ENCODE results near the gene TBC1D9B. TPM values are rescaled to one million over a fixed set of nuclear protein-coding genes. Genes with fewer than 3 reads are reported as not detected.

Gene TBC1D9B
- polyA plus RNA-seq, 6 donors from 2014 or later = 12.3 to 51.2 (median 21.7) TPM

DNA sequence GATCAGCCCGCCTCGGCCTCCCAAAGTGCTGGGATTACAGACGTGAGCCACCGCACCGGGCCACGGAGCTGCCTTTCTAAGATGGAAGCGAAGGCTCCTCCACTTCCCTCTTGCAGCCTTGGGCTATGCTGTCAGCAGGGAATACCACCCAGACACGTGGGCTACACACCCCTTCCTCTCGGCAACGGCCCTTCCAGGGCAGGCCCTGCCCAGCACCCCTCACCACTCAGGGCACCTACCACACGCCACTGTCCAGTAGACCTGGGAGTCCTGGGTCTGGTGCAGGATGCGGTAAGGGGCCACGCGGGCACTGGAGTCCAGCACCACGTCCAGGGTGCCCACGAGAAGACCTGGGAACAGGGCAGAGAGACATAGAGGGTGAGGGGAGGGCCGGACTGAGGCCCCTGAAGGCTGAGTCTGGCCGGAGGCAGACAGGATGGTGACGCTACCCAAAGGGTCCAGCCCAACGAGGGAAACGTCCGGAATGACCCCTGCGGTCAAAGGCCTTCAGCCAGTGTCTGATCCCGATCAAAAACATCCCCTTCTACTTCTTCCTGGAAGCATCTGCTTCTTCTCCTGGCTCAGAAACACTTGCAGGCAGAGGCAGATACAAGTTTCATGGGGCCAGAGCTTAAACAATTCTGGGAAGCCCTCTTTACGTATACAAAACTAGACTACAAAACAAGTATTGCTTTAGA is 3.1 kb downstream of the TBC1D9B start:
- peaks cover 0 to 5% of the 10 kb centered on the region in 2 donors for H3K36me3 Mint-ChIP-seq
- peak overlapping the region in 1 of 8 donors; percentile 63 for H3K4me3 Mint-ChIP-seq
- no peak for ATAC-seq (ENCODE audit: low read depth in 2 of 2)
- H3K4me1 Mint-ChIP-seq = peaks cover 6 to 28% (median 17%) of the 10 kb centered on the region in 3 donors
- H3K27ac Mint-ChIP-seq = no peak overlapping the region
- H3K27me3 Mint-ChIP-seq = no peaks in the 10 kb centered on the region
- no peak for DNase-seq
- no peaks in the 10 kb centered on the region for H3K9me3 Mint-ChIP-seq

DNA sequence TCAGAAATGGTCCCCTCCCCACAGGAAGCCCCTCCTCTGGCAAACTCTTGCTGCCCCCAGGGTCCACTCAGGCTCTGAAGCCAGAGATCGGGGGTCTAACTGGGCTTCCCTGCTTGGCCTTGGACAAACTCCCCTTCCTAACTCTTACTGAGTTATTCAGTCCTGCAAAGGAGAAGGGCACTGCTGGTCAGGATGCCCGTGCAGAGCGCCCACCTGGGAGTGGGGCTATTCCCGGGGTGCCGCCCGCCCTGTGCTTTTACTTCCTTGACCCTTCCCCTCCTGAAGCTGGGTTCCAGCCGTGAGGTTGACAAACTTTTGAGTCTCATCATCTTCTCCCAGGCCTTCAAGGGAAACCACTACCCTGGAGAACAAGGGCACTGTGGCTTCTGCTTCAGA is 4.9 kb downstream of the TBC1D9B start:
- H3K27ac Mint-ChIP-seq = no peak overlapping the region
- DNase-seq = no peak
- H3K27me3 Mint-ChIP-seq = no peaks in the 10 kb centered on the region
- peaks cover 1 to 6% of the 10 kb centered on the region in 2 donors for H3K36me3 Mint-ChIP-seq
- no peak for ATAC-seq (ENCODE audit: low read depth in 2 of 2)
- peaks cover 6 to 28% (median 16%) of the 10 kb centered on the region in 3 donors for H3K4me1 Mint-ChIP-seq
- no peak overlapping the region for H3K4me3 Mint-ChIP-seq
- no peaks in the 10 kb centered on the region for H3K9me3 Mint-ChIP-seq

- Mint-ChIP-seq H3K4me3 (peak overlapping the region in 1 of 8 donors; percentile 26), H3K36me3 (peaks cover 5 to 10% of the 10 kb centered on the region in 2 donors), H3K27me3 (no peaks in the 10 kb centered on the region), H3K27ac (peak overlapping the region in 1 of 6 donors; percentile 81), H3K4me1 (peaks cover 6 to 27% (median 16%) of the 10 kb centered on the region in 3 donors), H3K9me3 (no peaks in the 10 kb centered on the region)
- DNase-seq (no peak), ATAC-seq (ENCODE audit: low read depth in 2 of 2) (no peak)
Measured at GRCh38 chr5:179901915-179902762, 5.6 kb downstream of the TBC1D9B start.

DNA sequence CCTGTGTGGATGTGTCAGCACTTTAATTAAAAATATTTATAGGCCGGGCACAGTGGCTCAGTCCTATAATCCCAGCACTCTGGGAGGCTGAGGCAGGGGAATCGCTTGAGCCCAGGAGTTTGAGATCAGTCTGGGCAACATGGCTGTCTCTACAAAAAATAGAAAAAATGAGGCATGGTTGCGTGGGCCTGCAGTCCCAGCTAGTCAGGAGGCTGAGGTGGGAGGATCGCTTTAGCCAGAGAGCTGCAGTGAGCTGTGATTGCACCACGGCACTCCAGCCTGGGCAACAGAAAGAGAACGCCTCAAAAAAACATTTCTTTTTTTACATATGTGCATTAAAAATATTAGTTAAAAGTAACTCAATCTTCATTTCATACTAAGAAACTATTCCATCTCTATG is 6.2 kb downstream of the TBC1D9B start:
- H3K36me3 Mint-ChIP-seq = peaks cover 5 to 10% of the 10 kb centered on the region in 2 donors
- peaks cover 4 to 20% (median 16%) of the 10 kb centered on the region in 3 donors for H3K4me1 Mint-ChIP-seq
- ATAC-seq (ENCODE audit: low read depth in 2 of 2) = no peak
- no peaks in the 10 kb centered on the region for H3K27me3 Mint-ChIP-seq
- DNase-seq = no peak
- H3K9me3 Mint-ChIP-seq = no peaks in the 10 kb centered on the region
- H3K27ac Mint-ChIP-seq = peak overlapping the region in 1 of 6 donors; percentile 65
- H3K4me3 Mint-ChIP-seq = no peak overlapping the region

DNA sequence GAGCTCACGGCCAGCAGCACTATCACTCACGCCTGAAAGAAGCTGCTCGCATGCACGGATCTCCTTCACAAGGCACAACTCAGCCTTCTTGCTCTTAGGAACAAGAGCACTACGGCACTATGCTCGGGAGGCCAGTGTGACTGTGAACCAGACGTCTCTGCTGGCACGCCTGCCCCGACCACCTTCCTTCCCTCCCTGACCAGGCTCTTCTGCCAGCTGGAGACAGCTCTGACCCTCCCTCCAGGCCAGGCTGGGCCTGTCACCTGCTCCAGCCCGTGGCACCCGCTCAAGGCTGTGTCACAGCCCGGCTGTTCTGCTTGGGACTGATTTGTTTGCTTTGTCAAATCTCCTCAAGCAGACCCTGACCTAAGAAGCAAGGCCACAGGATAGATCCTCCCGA is 7.0 kb downstream of the TBC1D9B start:
- ATAC-seq (ENCODE audit: low read depth in 2 of 2) (no peak), DNase-seq (no peak)
- H3K4me1 Mint-ChIP-seq = peaks cover 4 to 13% (median 11%) of the 10 kb centered on the region in 3 donors
- H3K27ac Mint-ChIP-seq = no peak overlapping the region
- H3K9me3 Mint-ChIP-seq = no peaks in the 10 kb centered on the region
- no peak overlapping the region for H3K4me3 Mint-ChIP-seq
- H3K27me3 Mint-ChIP-seq = no peaks in the 10 kb centered on the region
- H3K36me3 Mint-ChIP-seq = peaks cover 5 to 10% of the 10 kb centered on the region in 2 donors

DNA sequence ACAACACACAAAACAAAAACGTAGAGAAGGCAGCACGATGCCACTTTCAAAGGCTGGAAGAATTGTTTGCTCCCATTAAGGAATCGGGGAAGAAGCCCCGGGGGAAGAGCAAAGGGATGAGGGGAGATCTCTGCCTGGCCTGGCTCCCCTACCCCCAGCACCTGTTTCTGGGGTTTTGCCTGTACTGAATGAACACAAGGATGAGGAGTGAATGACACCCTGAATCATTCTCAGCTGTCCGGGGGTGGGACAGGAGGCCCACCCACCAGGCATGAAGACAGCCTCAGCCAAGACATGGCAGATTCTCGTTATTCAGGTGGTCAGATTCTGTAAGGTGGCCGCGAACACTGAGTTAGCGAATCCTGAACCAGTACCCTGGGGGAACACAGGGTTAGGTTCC is 7.5 kb downstream of the TBC1D9B start:
- peaks cover 4 to 11% (median 9%) of the 10 kb centered on the region in 3 donors for H3K4me1 Mint-ChIP-seq
- H3K27me3 Mint-ChIP-seq = no peaks in the 10 kb centered on the region
- DNase-seq (no peak), ATAC-seq (ENCODE audit: low read depth in 2 of 2) (no peak)
- H3K36me3 Mint-ChIP-seq = peaks cover 5 to 10% of the 10 kb centered on the region in 2 donors
- H3K27ac Mint-ChIP-seq = peak overlapping the region in 2 of 6 donors; percentile 48 to 61
- no peak overlapping the region for H3K4me3 Mint-ChIP-seq
- no peaks in the 10 kb centered on the region for H3K9me3 Mint-ChIP-seq

DNA sequence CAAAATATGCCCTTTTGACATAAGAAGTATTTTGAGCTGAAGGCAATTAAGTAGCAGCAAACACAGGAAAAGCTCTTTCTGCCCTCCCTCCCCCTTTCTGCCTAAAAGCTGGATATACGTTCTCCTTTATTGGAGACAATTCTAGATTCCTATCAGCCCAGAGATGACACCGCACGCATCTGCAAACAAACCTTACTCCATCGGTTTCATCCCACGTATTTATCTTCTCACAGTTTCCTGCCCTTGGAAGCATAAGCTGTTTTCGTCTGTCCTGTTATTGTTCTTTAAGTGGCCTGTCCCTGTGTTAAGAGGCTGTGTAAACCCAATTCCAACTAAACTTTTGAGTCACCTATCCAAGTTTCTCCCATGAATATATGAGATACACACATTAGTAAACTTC is 11.8 kb downstream of the TBC1D9B start:
- H3K4me3 Mint-ChIP-seq = no peak overlapping the region
- H3K4me1 Mint-ChIP-seq = peaks cover 0 to 5% (median 0%) of the 10 kb centered on the region in 3 donors
- H3K9me3 Mint-ChIP-seq = no peaks in the 10 kb centered on the region
- ATAC-seq (ENCODE audit: low read depth in 2 of 2) = no peak
- peak overlapping the region in 1 of 6 donors; percentile 26 for H3K27ac Mint-ChIP-seq
- DNase-seq = no peak
- peaks cover 5 to 9% of the 10 kb centered on the region in 2 donors for H3K36me3 Mint-ChIP-seq
- no peaks in the 10 kb centered on the region for H3K27me3 Mint-ChIP-seq

DNA sequence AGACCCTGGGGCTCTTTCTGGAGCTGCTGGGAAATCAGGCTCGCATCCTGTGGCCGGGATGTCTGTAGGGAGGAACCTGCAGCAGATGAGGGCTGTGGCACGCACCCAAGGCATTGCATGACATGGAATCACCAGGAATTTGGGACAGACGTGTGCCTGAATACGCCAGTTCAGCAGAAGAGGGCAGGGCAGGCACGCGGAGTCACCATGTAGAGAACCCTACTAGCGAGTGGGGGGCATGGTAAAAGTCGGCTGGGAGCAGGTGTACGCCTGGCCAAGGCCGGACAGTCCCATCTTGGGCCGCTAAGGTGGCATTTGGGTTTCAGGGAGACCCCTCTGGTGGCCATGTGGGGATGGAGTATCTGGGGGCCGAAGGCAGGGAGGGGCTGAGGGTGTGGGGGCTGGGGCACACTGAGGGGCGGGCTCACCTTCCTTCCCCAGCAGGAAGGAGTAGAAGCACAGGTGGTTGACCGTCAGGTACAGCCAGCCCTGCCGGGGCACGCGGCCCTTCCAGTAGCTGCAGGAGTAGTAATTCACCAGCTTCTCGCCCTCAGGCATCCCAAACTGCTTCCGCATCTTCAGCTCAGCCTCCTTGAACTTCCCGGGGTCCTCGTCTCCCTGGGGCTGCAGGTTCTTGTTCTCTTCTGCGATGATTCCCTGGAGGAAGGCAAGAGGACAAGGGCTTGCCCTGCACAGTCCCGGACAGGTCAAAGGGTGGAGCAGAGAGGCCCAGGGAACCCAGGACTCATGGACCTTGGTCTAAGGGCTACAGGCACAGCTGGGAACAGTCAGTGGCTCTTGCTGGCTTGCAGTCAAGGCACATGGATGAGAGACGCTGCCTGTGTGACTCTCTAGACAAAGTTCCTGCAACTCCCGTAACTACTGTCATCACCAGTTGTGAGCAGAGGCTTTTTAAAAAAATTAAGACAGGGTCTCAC is 13.5 kb downstream of the TBC1D9B start:
- no peak overlapping the region for H3K4me3 Mint-ChIP-seq
- ATAC-seq (ENCODE audit: low read depth in 2 of 2) = no peak
- H3K36me3 Mint-ChIP-seq = peaks cover 9 to 12% of the 10 kb centered on the region in 2 donors
- no peaks in the 10 kb centered on the region for H3K4me1 Mint-ChIP-seq
- H3K27ac Mint-ChIP-seq = no peak overlapping the region
- H3K9me3 Mint-ChIP-seq = no peaks in the 10 kb centered on the region
- no peak for DNase-seq
- no peaks in the 10 kb centered on the region for H3K27me3 Mint-ChIP-seq

DNA sequence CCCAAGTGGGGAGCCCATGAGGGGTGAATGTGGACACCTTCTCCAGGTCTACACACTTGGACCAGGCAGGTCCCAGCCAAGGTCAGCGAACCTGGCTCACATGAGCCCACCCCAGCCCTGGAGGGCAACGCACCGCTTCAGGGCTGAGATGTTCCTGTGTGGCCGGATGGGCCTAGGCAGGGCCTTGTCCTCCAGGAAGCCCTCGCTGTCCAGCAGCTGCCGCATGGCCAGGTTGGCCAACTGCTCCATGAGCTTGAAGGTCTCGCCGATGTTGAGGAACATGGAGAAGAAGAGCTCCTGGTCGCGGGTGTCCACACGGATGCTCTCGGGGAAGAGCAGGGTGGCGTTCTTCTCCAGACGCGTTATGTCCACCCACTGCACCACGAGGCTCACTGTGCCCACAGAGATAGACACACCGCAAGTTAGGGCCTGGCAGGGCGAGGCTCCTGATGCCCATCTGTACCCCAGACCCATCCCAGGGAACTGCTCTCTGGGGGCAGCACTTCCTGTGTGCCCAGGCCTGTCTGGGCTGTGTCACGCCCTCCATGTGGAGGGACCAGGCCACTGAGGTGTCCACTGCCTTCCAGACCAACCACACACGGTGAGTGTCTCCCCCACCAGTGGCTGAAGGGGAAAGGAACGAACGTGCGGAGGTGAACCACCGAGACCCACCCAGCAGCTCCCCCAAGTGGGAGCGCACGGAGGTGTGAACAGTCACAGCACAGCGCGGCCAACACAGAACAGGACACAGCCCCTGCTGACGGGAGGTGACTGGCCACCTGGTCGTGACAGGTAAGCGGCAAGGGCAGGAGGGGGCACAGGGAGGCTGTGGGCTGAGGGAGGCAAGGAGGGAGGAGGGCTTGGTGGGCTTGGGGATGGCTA is 14.4 kb downstream of the TBC1D9B start:
- Mint-ChIP-seq H3K4me3 (no peak overlapping the region), H3K27ac (no peak overlapping the region), H3K36me3 (peaks cover 9 to 21% of the 10 kb centered on the region in 2 donors), H3K27me3 (no peaks in the 10 kb centered on the region), H3K9me3 (no peaks in the 10 kb centered on the region), H3K4me1 (no peaks in the 10 kb centered on the region)
- ATAC-seq (ENCODE audit: low read depth in 2 of 2) = no peak
- DNase-seq = no peak

- no peaks in the 10 kb centered on the region for H3K9me3 Mint-ChIP-seq
- no peaks in the 10 kb centered on the region for H3K4me1 Mint-ChIP-seq
- DNase-seq (no peak), ATAC-seq (ENCODE audit: low read depth in 2 of 2) (no peak)
- peaks cover 9 to 18% of the 10 kb centered on the region in 2 donors for H3K36me3 Mint-ChIP-seq
- no peak overlapping the region for H3K4me3 Mint-ChIP-seq
- no peak overlapping the region for H3K27ac Mint-ChIP-seq
- no peaks in the 10 kb centered on the region for H3K27me3 Mint-ChIP-seq
Measured at GRCh38 chr5:179892255-179892654, 15.4 kb downstream of the TBC1D9B start.

DNA sequence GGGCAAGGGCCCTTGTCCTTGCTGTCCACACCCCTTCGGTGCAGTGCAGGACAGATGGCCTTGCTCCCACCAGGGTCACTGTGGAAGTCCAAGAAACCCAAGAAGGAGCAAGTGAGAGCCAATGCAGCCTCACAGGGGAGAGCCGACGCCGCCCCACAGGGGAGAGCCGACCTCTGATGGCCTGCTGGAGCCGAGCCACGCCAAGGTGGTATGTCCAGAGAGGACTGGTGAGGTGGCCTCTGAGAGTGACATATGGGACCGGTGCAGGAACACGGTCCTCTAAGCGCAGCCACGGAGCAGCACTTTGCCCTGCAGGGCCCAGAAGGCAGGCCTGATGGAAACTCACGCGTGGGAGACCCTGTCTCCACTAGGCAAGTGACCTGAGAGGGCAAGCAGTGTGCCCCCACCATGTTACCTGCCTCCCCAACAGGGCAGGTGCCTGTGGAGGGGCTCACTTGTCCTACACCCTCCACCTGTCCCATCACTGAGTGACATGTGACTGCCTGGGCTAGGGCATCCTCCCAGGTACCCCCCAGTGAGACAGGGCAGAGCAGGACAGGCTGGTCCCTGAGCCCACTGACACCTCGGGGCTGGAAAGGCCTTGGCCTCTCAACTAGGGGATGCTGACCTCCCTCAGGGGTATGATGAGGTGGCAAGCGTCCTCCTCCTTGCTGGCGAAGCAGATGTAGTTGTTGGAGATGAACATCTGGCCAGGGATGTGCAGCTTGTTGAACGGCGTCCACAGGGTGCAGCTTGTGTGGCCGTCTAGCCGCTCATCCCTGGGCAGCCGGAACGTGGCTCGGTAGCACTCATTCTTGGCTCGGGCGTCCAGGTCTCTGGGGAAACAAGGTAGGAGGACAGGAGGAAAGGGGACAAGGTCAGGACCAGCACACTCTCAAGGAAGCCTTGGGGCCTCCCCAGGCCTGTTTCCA is 16.7 kb downstream of the TBC1D9B start:
- no peak overlapping the region for H3K4me3 Mint-ChIP-seq
- H3K27me3 Mint-ChIP-seq = no peaks in the 10 kb centered on the region
- DNase-seq (no peak), ATAC-seq (ENCODE audit: low read depth in 2 of 2) (no peak)
- peaks cover 0 to 1% (median 0%) of the 10 kb centered on the region in 7 donors for H3K9me3 Mint-ChIP-seq
- peaks cover 21 to 25% of the 10 kb centered on the region in 2 donors for H3K36me3 Mint-ChIP-seq
- no peak overlapping the region for H3K27ac Mint-ChIP-seq
- peaks cover under 1 to 3% (median under 1%) of the 10 kb centered on the region in 3 donors for H3K4me1 Mint-ChIP-seq
